HepG2 (cell line): ENCODE results near the gene UBE2E1.

Experiments
- CTCF ChIP-seq: sonication (generic); formaldehyde crosslinking; IDR thresholded peaks from 2 replicates; pipeline ENCODE4 v1.5.0; 2020; ENCODE audit warnings: mild to moderate bottlenecking, missing genetic modification reagents, moderate library complexity
- HNRNPK ChIP-seq: fragments of 200-400 bp; formaldehyde crosslinking; IDR thresholded peaks from 2 replicates; pipeline ENCODE4 v1.6.1; 2018; ENCODE audit warnings: low read length, low read depth, moderate library complexity, mild to moderate bottlenecking; ENCODE audit not compliant: poor library complexity, severe bottlenecking
- PCBP2 ChIP-seq: fragments of 200-400 bp; formaldehyde crosslinking; optimal IDR thresholded peaks from 2 replicates; pipeline ENCODE3; 2018; ENCODE audit warnings: low read length, low read depth; ENCODE audit not compliant: poor library complexity, severe bottlenecking

DNA sequence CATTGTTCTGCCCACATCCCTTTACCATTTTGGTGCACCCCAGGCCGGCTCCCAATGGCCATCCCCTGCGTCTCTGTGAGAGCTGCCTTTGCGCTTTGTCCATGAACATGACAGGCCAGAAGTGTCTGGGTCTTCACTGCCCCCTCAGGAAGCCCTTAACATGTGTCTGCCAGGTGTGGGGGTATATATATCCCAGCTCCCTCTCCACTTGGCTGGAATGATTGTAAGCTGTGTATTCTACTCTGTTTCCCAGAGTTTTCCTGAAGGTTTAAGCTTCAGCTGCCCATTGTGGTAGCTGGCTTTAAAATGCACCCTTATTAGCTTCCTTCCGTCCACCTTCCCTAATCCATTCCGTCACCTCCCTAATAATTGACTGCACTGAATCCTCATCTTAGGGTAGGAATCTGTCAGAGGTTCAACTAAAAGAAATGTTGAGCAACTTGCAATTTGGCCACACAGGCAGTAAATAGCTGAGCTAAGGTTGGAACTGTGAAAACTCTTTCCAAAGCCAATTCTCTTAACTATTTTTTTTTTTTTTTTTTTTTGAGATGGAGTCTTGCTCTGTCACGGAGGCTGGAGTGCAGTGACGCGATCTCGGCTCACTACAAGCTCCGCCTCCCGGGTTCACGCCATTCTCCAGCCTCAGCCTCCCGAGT is 30.4 kb upstream of the UBE2E1 start:
- TF ChIP-seq HNRNPK: no peak
- TF ChIP-seq CTCF (CRISPR knock-in tag): no peak
- no peak for TF ChIP-seq PCBP2
